NCI-H524 treated with DMSO at 0.1 percent for 48 hours (cell line): ENCODE data around the gene ZSWIM3.

ENCODE experiments used
- DNase-seq: peaks from one replicate; lab custom pipeline; 2025; lab: John Stamatoyannopoulos, UW

The ZSWIM3 gene

GRCh38 chr20:45833030-45833882 is 24.2 kb upstream of the ZSWIM3 start, which contains the start of gene SNX21:
Gene SNX21, plus strand, starts transcription at chr20:45833799. Its CDS starts 121 bp downstream, at chr20:45833920.
- no peak for DNase-seq

GRCh38 chr20:45833883-45834796 is 23.3 kb upstream of the ZSWIM3 start:
- DNase-seq, result no peak

GRCh38 chr20:45834797-45835161 is 22.6 kb upstream of the ZSWIM3 start:
- no peak for DNase-seq

GRCh38 chr20:45835329-45835765 is 22.1 kb upstream of the ZSWIM3 start:
- DNase-seq, result no peak

- no peak for DNase-seq
Measured at GRCh38 chr20:45835825-45836224, 21.6 kb upstream of the ZSWIM3 start.

- DNase-seq, result peak; percentile 73
Measured at GRCh38 chr20:45836841-45837240, 20.6 kb upstream of the ZSWIM3 start.

GRCh38 chr20:45840700-45841198 is 16.7 kb upstream of the ZSWIM3 start:
- no peak for DNase-seq

- DNase-seq, result no peak
Measured at GRCh38 chr20:45841407-45842129, 15.8 kb upstream of the ZSWIM3 start.

GRCh38 chr20:45842169-45842812 is 15.1 kb upstream of the ZSWIM3 start:
- DNase-seq, result no peak

- DNase-seq, result no peak
Measured at GRCh38 chr20:45843506-45843905, 13.9 kb upstream of the ZSWIM3 start.

- no peak for DNase-seq
Measured at GRCh38 chr20:45845452-45845851, 12.0 kb upstream of the ZSWIM3 start.

- no peak for DNase-seq
Measured at GRCh38 chr20:45848421-45848820, 9.0 kb upstream of the ZSWIM3 start.

- no peak for DNase-seq
Measured at GRCh38 chr20:45848969-45849582, 8.3 kb upstream of the ZSWIM3 start.

- no peak for DNase-seq
Measured at GRCh38 chr20:45850238-45850637, 7.2 kb upstream of the ZSWIM3 start.

GRCh38 chr20:45850926-45851325 is 6.5 kb upstream of the ZSWIM3 start:
- DNase-seq, result no peak

- DNase-seq, result no peak
Measured at GRCh38 chr20:45851501-45851900, 5.9 kb upstream of the ZSWIM3 start.

GRCh38 chr20:45852326-45852725 is 5.1 kb upstream of the ZSWIM3 start:
- no peak for DNase-seq

GRCh38 chr20:45853484-45853883 is 3.9 kb upstream of the ZSWIM3 start:
- no peak for DNase-seq

- DNase-seq, result no peak
Measured at GRCh38 chr20:45857882-45858216, 435 bp downstream of the ZSWIM3 start.

GRCh38 chr20:45859916-45860315 is 2.5 kb downstream of the ZSWIM3 start:
- no peak for DNase-seq

- no peak for DNase-seq
Measured at GRCh38 chr20:45860560-45861220, 3.3 kb downstream of the ZSWIM3 start.
